C4-2B (cell line): ENCODE results near the gene TPMT.

ENCODE experiments used
- CTCF ChIP-seq: fragments of 450-650 bp; conservative IDR thresholded peaks from 2 replicates; pipeline ENCODE4 v1.5.1; 2017; ENCODE audit warnings: mild to moderate bottlenecking
- ZFX ChIP-seq: fragments of 450-650 bp; IDR thresholded peaks from 2 replicates; pipeline ENCODE4 v1.6.1; 2017

- TF ChIP-seq CTCF (no peak), ZFX (no peak)
These were observed 34.3 kb upstream of the TPMT start for GRCh38 chr6:18189196-18189595.
